ENCODE data around the gene PACRG.

PACRG gene

DNA sequence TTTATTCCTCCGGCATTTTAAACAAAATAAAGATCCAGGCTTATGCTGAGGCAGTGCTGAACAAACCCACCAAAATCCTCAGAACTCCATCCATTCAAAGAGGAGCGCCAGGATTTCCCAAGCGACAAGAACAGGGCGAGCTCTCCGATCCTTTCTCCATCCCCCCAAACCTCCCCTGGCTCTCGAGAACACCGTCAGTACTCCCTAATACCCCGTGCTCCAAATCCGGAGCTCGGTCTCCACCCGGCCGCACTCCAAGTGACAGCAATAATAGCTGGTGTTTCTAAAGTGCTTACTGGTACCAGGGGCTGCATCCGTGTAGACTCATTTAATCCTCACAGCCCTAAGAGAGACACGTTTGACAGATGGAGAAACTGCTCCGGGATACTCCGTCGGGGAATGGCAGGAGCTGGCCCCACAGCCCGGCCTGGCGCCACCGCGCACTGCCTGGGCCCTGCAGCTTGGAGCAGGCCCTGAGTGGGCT, 409.7 kb downstream of the PACRG start:
- no peak for DNase-seq (ENCODE audit: low read depth)
- no peak overlapping the region for H3K4me3 ChIP-seq (ENCODE audit: low read depth, low read length)
- TF ChIP-seq, protein P1, sequence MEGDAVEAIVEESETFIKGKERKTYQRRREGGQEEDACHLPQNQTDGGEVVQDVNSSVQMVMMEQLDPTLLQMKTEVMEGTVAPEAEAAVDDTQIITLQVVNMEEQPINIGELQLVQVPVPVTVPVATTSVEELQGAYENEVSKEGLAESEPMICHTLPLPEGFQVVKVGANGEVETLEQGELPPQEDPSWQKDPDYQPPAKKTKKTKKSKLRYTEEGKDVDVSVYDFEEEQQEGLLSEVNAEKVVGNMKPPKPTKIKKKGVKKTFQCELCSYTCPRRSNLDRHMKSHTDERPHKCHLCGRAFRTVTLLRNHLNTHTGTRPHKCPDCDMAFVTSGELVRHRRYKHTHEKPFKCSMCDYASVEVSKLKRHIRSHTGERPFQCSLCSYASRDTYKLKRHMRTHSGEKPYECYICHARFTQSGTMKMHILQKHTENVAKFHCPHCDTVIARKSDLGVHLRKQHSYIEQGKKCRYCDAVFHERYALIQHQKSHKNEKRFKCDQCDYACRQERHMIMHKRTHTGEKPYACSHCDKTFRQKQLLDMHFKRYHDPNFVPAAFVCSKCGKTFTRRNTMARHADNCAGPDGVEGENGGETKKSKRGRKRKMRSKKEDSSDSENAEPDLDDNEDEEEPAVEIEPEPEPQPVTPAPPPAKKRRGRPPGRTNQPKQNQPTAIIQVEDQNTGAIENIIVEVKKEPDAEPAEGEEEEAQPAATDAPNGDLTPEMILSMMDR (IDR thresholded peaks at IDR 0.05; ENCODE audit: insufficient read depth, low read depth, low read length, missing control alignments), result no peak

DNA sequence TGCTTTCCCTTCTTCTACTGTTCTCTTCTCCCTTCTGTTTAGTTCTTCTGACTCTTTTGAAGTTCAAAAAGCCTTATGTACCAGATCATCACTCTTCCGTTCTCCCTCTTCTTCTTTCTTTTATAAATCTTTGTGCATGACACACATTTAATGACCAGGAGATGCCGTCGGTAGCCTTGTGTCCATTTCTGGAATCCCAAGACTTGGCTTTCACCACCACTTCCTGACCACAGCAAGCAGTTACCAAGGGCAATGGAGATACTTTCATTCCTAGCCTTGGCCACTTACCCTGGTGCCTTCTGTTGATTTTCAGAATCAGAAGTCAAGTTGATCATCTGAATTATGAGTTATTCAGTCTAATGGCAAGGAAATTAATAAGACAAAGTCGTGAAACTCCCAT, 418.3 kb downstream of the PACRG start:
- TF ChIP-seq, protein P1 (IDR thresholded peaks at IDR 0.05; ENCODE audit: insufficient read depth, low read depth, low read length, missing control alignments), result no peak
- H3K4me3 ChIP-seq (ENCODE audit: low read depth, low read length), result no peak overlapping the region
- DNase-seq (ENCODE audit: low read depth), result no peak

DNA sequence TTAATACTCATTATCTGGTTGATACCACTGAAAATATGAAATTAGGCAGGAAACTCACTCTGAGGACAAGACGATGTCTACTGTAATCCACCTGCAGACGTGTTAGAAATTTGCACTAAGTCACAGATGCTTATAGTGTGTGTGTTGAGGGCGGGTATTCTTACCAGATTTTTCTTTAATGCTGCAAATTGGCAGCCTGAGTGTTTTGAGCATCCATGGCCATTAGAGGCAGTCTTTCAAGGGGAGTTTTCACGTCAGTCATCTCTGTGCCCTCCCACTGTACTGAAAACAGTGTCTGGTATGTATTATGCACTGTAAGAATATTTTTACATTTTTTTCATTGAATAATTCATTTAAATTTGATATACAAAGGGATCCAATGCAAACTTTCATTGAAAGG, 420.2 kb downstream of the PACRG start:
- no peak for DNase-seq (ENCODE audit: low read depth)
- TF ChIP-seq, protein P1 (IDR thresholded peaks at IDR 0.05; ENCODE audit: insufficient read depth, low read depth, low read length, missing control alignments), result no peak
- H3K4me3 ChIP-seq (ENCODE audit: low read depth, low read length), result no peak overlapping the region

DNA sequence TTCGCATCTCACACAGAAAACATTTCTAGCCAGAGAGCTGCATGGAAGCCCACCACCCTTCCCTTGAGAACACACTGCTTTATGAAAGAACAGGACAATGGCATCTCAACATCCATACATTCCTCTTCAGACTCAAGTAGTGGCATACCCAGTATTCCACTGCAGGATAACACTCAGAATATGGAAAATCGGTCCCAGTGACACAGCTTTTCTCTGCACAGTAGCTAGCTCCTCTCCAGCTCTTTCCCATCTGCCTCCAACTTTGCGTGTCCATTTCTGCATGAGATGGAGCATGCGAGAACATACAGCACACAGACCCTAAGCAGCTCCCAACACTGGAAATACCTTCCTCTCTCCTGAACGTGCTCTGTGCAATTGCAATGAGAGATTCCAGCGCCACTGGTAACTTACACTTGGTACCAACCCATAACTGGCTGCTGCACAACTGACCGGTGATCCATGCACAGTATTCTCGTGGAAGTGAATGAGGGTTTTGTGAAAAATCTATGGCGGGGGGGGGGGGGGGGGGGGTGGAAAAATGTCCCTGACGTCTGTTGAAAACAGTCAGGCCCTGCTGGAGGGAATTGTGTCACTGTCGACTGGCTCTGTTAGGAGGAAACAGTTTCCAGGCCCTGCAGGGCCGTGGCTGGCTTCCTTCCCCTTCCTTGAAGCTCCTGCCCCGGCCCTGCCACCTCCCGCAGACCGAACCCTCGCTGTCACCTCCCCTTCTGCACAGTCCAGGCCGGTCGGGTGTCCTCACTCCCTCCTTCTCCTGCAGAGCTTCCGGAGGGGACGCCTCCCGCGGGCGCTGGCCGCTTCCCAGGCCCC, 420.9 kb downstream of the PACRG start:
- TF ChIP-seq, protein P1 (IDR thresholded peaks at IDR 0.05; ENCODE audit: insufficient read depth, low read depth, low read length, missing control alignments), result no peak
- no peak for DNase-seq (ENCODE audit: low read depth)
- H3K4me3 ChIP-seq (ENCODE audit: low read depth, low read length), result no peak overlapping the region

DNA sequence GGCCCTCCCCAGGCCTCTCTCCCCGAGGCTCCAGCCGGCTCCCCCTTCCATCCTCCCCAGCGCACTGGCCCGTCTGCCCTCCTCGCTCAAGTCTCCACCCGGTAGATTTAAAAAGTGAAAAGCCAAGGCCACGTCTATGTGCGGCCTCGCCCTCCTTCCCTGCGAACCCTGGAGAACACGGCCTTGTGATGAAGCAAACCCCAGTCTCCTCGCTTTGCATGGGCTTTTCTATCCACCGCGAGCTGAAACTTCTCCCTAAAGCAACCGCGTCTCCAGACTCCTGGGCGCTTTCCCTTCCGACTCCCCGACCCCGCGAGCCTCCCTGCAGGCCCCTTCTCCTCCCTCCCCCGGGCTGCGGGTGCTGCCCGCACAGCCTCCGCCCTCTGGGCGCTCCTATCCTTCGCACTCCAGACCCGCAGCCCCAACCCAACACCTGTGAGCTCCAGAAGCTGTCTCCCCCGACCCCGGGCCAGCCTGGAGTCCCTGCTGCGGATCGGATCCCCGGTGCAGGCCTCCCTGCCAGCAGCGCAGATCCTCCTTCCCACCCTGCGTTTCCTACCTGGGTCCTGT, 421.6 kb downstream of the PACRG start:
- H3K4me3 ChIP-seq (ENCODE audit: low read depth, low read length), result no peak overlapping the region
- DNase-seq (ENCODE audit: low read depth), result no peak
- TF ChIP-seq, protein P1 (IDR thresholded peaks at IDR 0.05; ENCODE audit: insufficient read depth, low read depth, low read length, missing control alignments), result no peak

DNA sequence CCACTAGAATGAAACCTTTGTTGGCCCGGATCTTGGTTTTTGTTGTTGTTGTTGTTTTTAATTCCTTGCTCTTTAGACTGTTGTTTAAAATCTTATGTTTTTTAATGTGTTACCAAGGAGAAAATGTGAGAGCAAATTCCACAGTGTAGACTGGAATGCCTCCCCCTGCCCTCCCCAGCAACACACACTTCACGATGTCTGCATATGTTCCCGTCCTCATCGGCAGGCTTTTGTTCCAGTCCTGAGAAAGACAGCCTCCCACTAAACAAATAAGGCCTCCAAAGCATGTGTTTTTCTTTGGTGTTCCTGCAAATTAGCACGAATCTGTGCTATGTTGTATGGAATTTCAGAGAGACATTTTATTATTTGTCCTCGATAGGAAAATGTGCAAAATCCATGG, 423.4 kb downstream of the PACRG start:
- DNase-seq (ENCODE audit: low read depth), result no peak
- TF ChIP-seq, protein P1 (IDR thresholded peaks at IDR 0.05; ENCODE audit: insufficient read depth, low read depth, low read length, missing control alignments), result no peak
- H3K4me3 ChIP-seq (ENCODE audit: low read depth, low read length), result no peak overlapping the region
